Measurements from ENCODE around the gene ZIC2. TPM values are rescaled to one million over a fixed set of nuclear protein-coding genes. Genes with fewer than 3 reads are reported as not detected.
A peak's percentile ranks its signal among the peaks of the same experiment; 100 is the strongest.

Gene ZIC2
- polyA plus RNA-seq, 4 donors: 0.04 TPM; not detected in 3

- Histone ChIP-seq H3K36me3 (ENCODE audit: control insufficient read depth in 3 of 3, insufficient read depth in 2 of 3, low read depth in 1 of 3, low read length in 3 of 3) (no peaks in the 10 kb centered on the region), H3K27ac (ENCODE audit: low read depth in 1 of 3, low read length in 2 of 3) (no peak overlapping the region), H3K4me3 (ENCODE audit: low read depth in 1 of 3, low read length in 3 of 3) (no peak overlapping the region), H3K9me3 (ENCODE audit: control insufficient read depth in 2 of 2, insufficient read depth in 1 of 2, low read depth in 1 of 2, low read length in 1 of 2) (no peaks in the 10 kb centered on the region), H3K27me3 (ENCODE audit: control insufficient read depth in 3 of 3, insufficient read depth in 3 of 3, low read length in 3 of 3) (peaks cover 7 to 84% (median 57%) of the 10 kb centered on the region in 3 donors), H3K4me1 (ENCODE audit: control insufficient read depth in 3 of 3, insufficient read depth in 2 of 3, low read depth in 1 of 3, low read length in 2 of 3) (no peaks in the 10 kb centered on the region)
- 40 to 65% (median 56%) methylated on average over 1 of the region's 1 CpG for WGBS, 3 donors
- FAIRE-seq: no peak
- no peak for DNase-seq
Measured at GRCh38 chr13:99962242-99962641, 19.3 kb upstream of the ZIC2 start.

GRCh38 chr13:99963816-99964339 lies 17.7 kb upstream of the ZIC2 start:
- Histone ChIP-seq H3K9me3 (ENCODE audit: control insufficient read depth in 2 of 2, insufficient read depth in 1 of 2, low read depth in 1 of 2, low read length in 1 of 2) (no peaks in the 10 kb centered on the region), H3K4me1 (ENCODE audit: control insufficient read depth in 3 of 3, insufficient read depth in 2 of 3, low read depth in 1 of 3, low read length in 2 of 3) (peaks cover 0 to 3% (median 2%) of the 10 kb centered on the region in 3 donors), H3K36me3 (ENCODE audit: control insufficient read depth in 3 of 3, insufficient read depth in 2 of 3, low read depth in 1 of 3, low read length in 3 of 3) (no peaks in the 10 kb centered on the region), H3K4me3 (ENCODE audit: low read depth in 1 of 3, low read length in 3 of 3) (no peak overlapping the region), H3K27me3 (ENCODE audit: control insufficient read depth in 3 of 3, insufficient read depth in 3 of 3, low read length in 3 of 3) (peaks cover 10 to 83% (median 52%) of the 10 kb centered on the region in 3 donors), H3K27ac (ENCODE audit: low read depth in 1 of 3, low read length in 2 of 3) (no peak overlapping the region)
- no peak for DNase-seq
- WGBS, 3 donors: 34 to 55% (median 43%) methylated on average over 3 of the region's 3 CpGs
- no peak for FAIRE-seq

- WGBS, 3 donors: 70 to 78% (median 73%) methylated on average over 9 of the region's 9 CpGs
- peaks cover 10 to 82% (median 50%) of the 10 kb centered on the region in 3 donors for H3K27me3 ChIP-seq (ENCODE audit: control insufficient read depth in 3 of 3, insufficient read depth in 3 of 3, low read length in 3 of 3)
- H3K36me3 ChIP-seq (ENCODE audit: control insufficient read depth in 3 of 3, insufficient read depth in 2 of 3, low read depth in 1 of 3, low read length in 3 of 3): no peaks in the 10 kb centered on the region
- DNase-seq: no peak
- H3K27ac ChIP-seq (ENCODE audit: low read depth in 1 of 3, low read length in 2 of 3): no peak overlapping the region
- no peaks in the 10 kb centered on the region for H3K9me3 ChIP-seq (ENCODE audit: control insufficient read depth in 2 of 2, insufficient read depth in 1 of 2, low read depth in 1 of 2, low read length in 1 of 2)
- H3K4me1 ChIP-seq (ENCODE audit: control insufficient read depth in 3 of 3, insufficient read depth in 2 of 3, low read depth in 1 of 3, low read length in 2 of 3): peaks cover 0 to 4% (median 2%) of the 10 kb centered on the region in 3 donors
- no peak overlapping the region for H3K4me3 ChIP-seq (ENCODE audit: low read depth in 1 of 3, low read length in 3 of 3)
- FAIRE-seq: no peak
Measured at GRCh38 chr13:99965329-99966000, 16.1 kb upstream of the ZIC2 start.

GRCh38 chr13:99966064-99966805 lies 15.3 kb upstream of the ZIC2 start:
- Histone ChIP-seq H3K4me1 (ENCODE audit: control insufficient read depth in 3 of 3, insufficient read depth in 2 of 3, low read depth in 1 of 3, low read length in 2 of 3) (peaks cover 0 to 5% (median 2%) of the 10 kb centered on the region in 3 donors), H3K27ac (ENCODE audit: low read depth in 1 of 3, low read length in 2 of 3) (no peak overlapping the region), H3K36me3 (ENCODE audit: control insufficient read depth in 3 of 3, insufficient read depth in 2 of 3, low read depth in 1 of 3, low read length in 3 of 3) (no peaks in the 10 kb centered on the region), H3K27me3 (ENCODE audit: control insufficient read depth in 3 of 3, insufficient read depth in 3 of 3, low read length in 3 of 3) (peaks cover 14 to 76% (median 46%) of the 10 kb centered on the region in 3 donors), H3K4me3 (ENCODE audit: low read depth in 1 of 3, low read length in 3 of 3) (no peak overlapping the region), H3K9me3 (ENCODE audit: control insufficient read depth in 2 of 2, insufficient read depth in 1 of 2, low read depth in 1 of 2, low read length in 1 of 2) (no peaks in the 10 kb centered on the region)
- FAIRE-seq (no peak), DNase-seq (no peak)
- 55 to 67% (median 60%) methylated on average over 8 of the region's 8 CpGs for WGBS, 3 donors

GRCh38 chr13:99967498-99967868 lies 14.1 kb upstream of the ZIC2 start:
- H3K36me3 ChIP-seq (ENCODE audit: control insufficient read depth in 3 of 3, insufficient read depth in 2 of 3, low read depth in 1 of 3, low read length in 3 of 3): no peaks in the 10 kb centered on the region
- 41 to 46% (median 45%) methylated on average over 9 of the region's 9 CpGs for WGBS, 3 donors
- H3K9me3 ChIP-seq (ENCODE audit: control insufficient read depth in 2 of 2, insufficient read depth in 1 of 2, low read depth in 1 of 2, low read length in 1 of 2): no peaks in the 10 kb centered on the region
- H3K27ac ChIP-seq (ENCODE audit: low read depth in 1 of 3, low read length in 2 of 3): no peak overlapping the region
- no peak for DNase-seq
- FAIRE-seq: no peak
- peaks cover 14 to 76% (median 53%) of the 10 kb centered on the region in 3 donors for H3K27me3 ChIP-seq (ENCODE audit: control insufficient read depth in 3 of 3, insufficient read depth in 3 of 3, low read length in 3 of 3)
- no peak overlapping the region for H3K4me3 ChIP-seq (ENCODE audit: low read depth in 1 of 3, low read length in 3 of 3)
- peaks cover 0 to 7% (median 2%) of the 10 kb centered on the region in 3 donors for H3K4me1 ChIP-seq (ENCODE audit: control insufficient read depth in 3 of 3, insufficient read depth in 2 of 3, low read depth in 1 of 3, low read length in 2 of 3)

- 5 to 8% (median 5%) methylated on average over 35 to 58 of the region's 58 CpGs for WGBS, 3 donors
- H3K9me3 ChIP-seq (ENCODE audit: control insufficient read depth in 2 of 2, insufficient read depth in 1 of 2, low read depth in 1 of 2, low read length in 1 of 2): no peaks in the 10 kb centered on the region
- H3K27me3 ChIP-seq (ENCODE audit: control insufficient read depth in 3 of 3, insufficient read depth in 3 of 3, low read length in 3 of 3): peaks cover 14 to 78% (median 54%) of the 10 kb centered on the region in 3 donors
- DNase-seq (peak in 1 of 2 donors; percentile 24), FAIRE-seq (no peak)
- no peak overlapping the region for H3K27ac ChIP-seq (ENCODE audit: low read depth in 1 of 3, low read length in 2 of 3)
- peaks cover 0 to 7% (median 2%) of the 10 kb centered on the region in 3 donors for H3K4me1 ChIP-seq (ENCODE audit: control insufficient read depth in 3 of 3, insufficient read depth in 2 of 3, low read depth in 1 of 3, low read length in 2 of 3)
- H3K36me3 ChIP-seq (ENCODE audit: control insufficient read depth in 3 of 3, insufficient read depth in 2 of 3, low read depth in 1 of 3, low read length in 3 of 3): no peaks in the 10 kb centered on the region
- peak overlapping the region in 1 of 3 donors; percentile 22 for H3K4me3 ChIP-seq (ENCODE audit: low read depth in 1 of 3, low read length in 3 of 3)
Measured at GRCh38 chr13:99967869-99968520, 13.6 kb upstream of the ZIC2 start.

GRCh38 chr13:99968521-99969452 lies 12.8 kb upstream of the ZIC2 start:
- Histone ChIP-seq H3K27me3 (ENCODE audit: control insufficient read depth in 3 of 3, insufficient read depth in 3 of 3, low read length in 3 of 3) (peaks cover 14 to 83% (median 54%) of the 10 kb centered on the region in 3 donors), H3K36me3 (ENCODE audit: control insufficient read depth in 3 of 3, insufficient read depth in 2 of 3, low read depth in 1 of 3, low read length in 3 of 3) (no peaks in the 10 kb centered on the region), H3K9me3 (ENCODE audit: control insufficient read depth in 2 of 2, insufficient read depth in 1 of 2, low read depth in 1 of 2, low read length in 1 of 2) (no peaks in the 10 kb centered on the region), H3K4me1 (ENCODE audit: control insufficient read depth in 3 of 3, insufficient read depth in 2 of 3, low read depth in 1 of 3, low read length in 2 of 3) (peaks cover 0 to 7% (median 2%) of the 10 kb centered on the region in 3 donors), H3K4me3 (ENCODE audit: low read depth in 1 of 3, low read length in 3 of 3) (peak overlapping the region in 1 of 3 donors; percentile 22), H3K27ac (ENCODE audit: low read depth in 1 of 3, low read length in 2 of 3) (no peak overlapping the region)
- WGBS, 3 donors: 3 to 6% (median 5%) methylated on average over 74 to 81 of the region's 81 CpGs
- FAIRE-seq: no peak
- DNase-seq: peak; percentile 37 to 53

Measured in small intestine (tissue), 7 donors.